ENCODE results near the gene FASTKD3. TPM values are rescaled to one million over a fixed set of nuclear protein-coding genes. Genes with fewer than 3 reads are reported as not detected.
A peak's percentile ranks its signal among the peaks of the same experiment; 100 is the strongest.

FASTKD3 gene
- polyA plus RNA-seq, 3 donors, result 7.2 to 15.5 (median 10.7) TPM

DNA sequence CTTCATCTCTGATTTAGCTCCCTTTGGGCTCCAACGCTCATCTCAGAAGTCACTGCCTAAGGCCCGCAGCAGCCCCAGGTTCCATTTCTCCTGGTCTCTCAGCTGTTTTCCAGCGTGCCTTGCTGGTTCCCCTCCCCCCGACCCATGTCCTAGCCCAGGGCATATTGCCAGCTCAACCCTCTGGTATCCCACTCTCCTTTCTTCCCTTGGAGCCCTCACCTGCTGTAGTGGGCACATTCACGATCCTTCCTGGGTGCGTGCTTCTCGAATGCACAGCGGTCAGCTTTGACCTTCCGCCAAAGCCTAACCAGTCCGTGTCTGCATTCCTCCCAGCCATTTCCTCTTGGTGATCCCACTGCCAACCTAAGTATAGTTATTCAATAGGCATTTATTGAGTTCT lies 54.0 kb downstream of the FASTKD3 start:
- peaks cover 8 to 9% of the 10 kb centered on the region in 2 donors for H3K4me1 ChIP-seq (ENCODE audit: control insufficient read depth in 1 of 2, insufficient read depth in 2 of 2, low read length in 2 of 2)
- no peak for DNase-seq
- H3K4me2 ChIP-seq (replicated peaks; ENCODE audit: extremely low read depth, low read length, poor library complexity, severe bottlenecking), result no peak overlapping the region
- no peaks in the 10 kb centered on the region for H3K27me3 ChIP-seq (ENCODE audit: control insufficient read depth in 2 of 2, insufficient read depth in 2 of 2, low read length in 2 of 2)
- Mint-ChIP-seq H3K27ac (no peak overlapping the region), H3K27me3 (ENCODE audit: low read depth in 3 of 3) (peaks cover 0 to 1% (median 1%) of the 10 kb centered on the region in 3 donors), H3K36me3 (no peaks in the 10 kb centered on the region), H3K4me1 (peaks cover 14% of the 10 kb centered on the region), H3K4me3 (no peak overlapping the region), H3K9me3 (peaks cover 0 to 3% (median 0%) of the 10 kb centered on the region in 7 donors)
- WGBS (ENCODE audit: insufficient coverage), result 95% methylated on average over 8 of the region's 10 CpGs
- no peaks in the 10 kb centered on the region for H3K36me3 ChIP-seq (replicated peaks in 1 of 2; ENCODE audit: control insufficient read depth in 1 of 2, insufficient read depth in 2 of 2, low read length in 2 of 2)
- TF ChIP-seq, protein P1, sequence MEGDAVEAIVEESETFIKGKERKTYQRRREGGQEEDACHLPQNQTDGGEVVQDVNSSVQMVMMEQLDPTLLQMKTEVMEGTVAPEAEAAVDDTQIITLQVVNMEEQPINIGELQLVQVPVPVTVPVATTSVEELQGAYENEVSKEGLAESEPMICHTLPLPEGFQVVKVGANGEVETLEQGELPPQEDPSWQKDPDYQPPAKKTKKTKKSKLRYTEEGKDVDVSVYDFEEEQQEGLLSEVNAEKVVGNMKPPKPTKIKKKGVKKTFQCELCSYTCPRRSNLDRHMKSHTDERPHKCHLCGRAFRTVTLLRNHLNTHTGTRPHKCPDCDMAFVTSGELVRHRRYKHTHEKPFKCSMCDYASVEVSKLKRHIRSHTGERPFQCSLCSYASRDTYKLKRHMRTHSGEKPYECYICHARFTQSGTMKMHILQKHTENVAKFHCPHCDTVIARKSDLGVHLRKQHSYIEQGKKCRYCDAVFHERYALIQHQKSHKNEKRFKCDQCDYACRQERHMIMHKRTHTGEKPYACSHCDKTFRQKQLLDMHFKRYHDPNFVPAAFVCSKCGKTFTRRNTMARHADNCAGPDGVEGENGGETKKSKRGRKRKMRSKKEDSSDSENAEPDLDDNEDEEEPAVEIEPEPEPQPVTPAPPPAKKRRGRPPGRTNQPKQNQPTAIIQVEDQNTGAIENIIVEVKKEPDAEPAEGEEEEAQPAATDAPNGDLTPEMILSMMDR (IDR thresholded peaks at IDR 0.05), result no peak
- no peaks in the 10 kb centered on the region for H4K20me1 ChIP-seq (ENCODE audit: insufficient read depth, low read length)
- H3K4me3 ChIP-seq (replicated peaks in 1 of 3; ENCODE audit: low read depth in 2 of 3, low read length in 3 of 3), result no peak overlapping the region
- intact Hi-C loops (cut with micrococcal nuclease), result loop anchor here in 1 of 2 donors (10.0 kb wide), 1 partner anchor 1050 kb away; no protein-coding TSS in a partner anchor
- no peaks in the 10 kb centered on the region for H3K79me2 ChIP-seq (ENCODE audit: insufficient read depth, low read length)
- H3K9ac ChIP-seq (ENCODE audit: insufficient read depth, low read length, poor library complexity, severe bottlenecking), result no peak overlapping the region
- H2AFZ ChIP-seq (ENCODE audit: insufficient read depth, low read depth, low read length, poor library complexity, severe bottlenecking), result no peak overlapping the region
- H3K9me3 ChIP-seq (replicated peaks in 1 of 2; ENCODE audit: control insufficient read depth in 1 of 2, insufficient read depth in 1 of 2, low read length in 2 of 2), result no peaks in the 10 kb centered on the region
- no peak overlapping the region for H3K27ac ChIP-seq (ENCODE audit: low read depth in 1 of 2, low read length in 2 of 2)

DNA sequence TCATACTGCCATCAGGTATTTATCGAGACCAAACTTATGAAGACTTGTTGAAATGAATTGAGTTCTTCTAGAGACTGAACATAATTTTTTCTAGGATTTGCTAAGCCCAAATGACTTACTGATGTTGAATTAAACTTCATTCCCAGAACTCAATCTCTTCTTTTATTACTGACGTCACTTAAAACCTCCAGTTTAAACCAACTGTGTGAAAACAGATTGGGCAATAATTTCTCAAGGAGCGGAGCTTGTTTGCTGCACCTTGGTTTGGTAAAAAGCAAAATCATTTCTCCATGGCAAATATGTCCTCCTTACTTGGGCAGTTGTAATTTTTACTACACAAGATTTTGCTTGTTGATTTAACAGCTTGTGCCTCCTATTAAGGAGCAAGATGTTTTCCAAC lies 55.3 kb downstream of the FASTKD3 start:
- no peaks in the 10 kb centered on the region for H4K20me1 ChIP-seq (ENCODE audit: insufficient read depth, low read length)
- no peak overlapping the region for H3K9ac ChIP-seq (ENCODE audit: insufficient read depth, low read length, poor library complexity, severe bottlenecking)
- H3K9me3 ChIP-seq (replicated peaks in 1 of 2; ENCODE audit: control insufficient read depth in 1 of 2, insufficient read depth in 1 of 2, low read length in 2 of 2), result no peaks in the 10 kb centered on the region
- peaks cover 8 to 9% of the 10 kb centered on the region in 2 donors for H3K4me1 ChIP-seq (ENCODE audit: control insufficient read depth in 1 of 2, insufficient read depth in 2 of 2, low read length in 2 of 2)
- no peak overlapping the region for H3K4me2 ChIP-seq (replicated peaks; ENCODE audit: extremely low read depth, low read length, poor library complexity, severe bottlenecking)
- H3K4me3 Mint-ChIP-seq, result no peak overlapping the region
- TF ChIP-seq, protein P1 (IDR thresholded peaks at IDR 0.05), result no peak
- no peaks in the 10 kb centered on the region for H3K27me3 ChIP-seq (ENCODE audit: control insufficient read depth in 2 of 2, insufficient read depth in 2 of 2, low read length in 2 of 2)
- H3K27ac ChIP-seq (ENCODE audit: low read depth in 1 of 2, low read length in 2 of 2), result no peak overlapping the region
- H3K36me3 Mint-ChIP-seq, result no peaks in the 10 kb centered on the region
- H3K4me3 ChIP-seq (replicated peaks in 1 of 3; ENCODE audit: low read depth in 2 of 3, low read length in 3 of 3), result no peak overlapping the region
- intact Hi-C loops (cut with micrococcal nuclease), result loop anchor here in 1 of 2 donors (10.0 kb wide), 1 partner anchor 1049 kb away; no protein-coding TSS in a partner anchor
- peak overlapping the region in 1 of 7 donors; percentile 22 for H3K27ac Mint-ChIP-seq
- peaks cover 0 to 3% (median 0%) of the 10 kb centered on the region in 7 donors for H3K9me3 Mint-ChIP-seq
- H2AFZ ChIP-seq (ENCODE audit: insufficient read depth, low read depth, low read length, poor library complexity, severe bottlenecking), result peak overlapping the region; percentile 25
- no CpG with 5 or more reads among the region's 3 CpGs for WGBS (ENCODE audit: insufficient coverage)
- H3K36me3 ChIP-seq (replicated peaks in 1 of 2; ENCODE audit: control insufficient read depth in 1 of 2, insufficient read depth in 2 of 2, low read length in 2 of 2), result no peaks in the 10 kb centered on the region
- H3K79me2 ChIP-seq (ENCODE audit: insufficient read depth, low read length), result no peaks in the 10 kb centered on the region
- peaks cover 0 to 1% (median 0%) of the 10 kb centered on the region in 3 donors for H3K27me3 Mint-ChIP-seq (ENCODE audit: low read depth in 3 of 3)
- DNase-seq, result no peak
- peaks cover 14% of the 10 kb centered on the region for H3K4me1 Mint-ChIP-seq
